Measurements from ENCODE around the gene MBNL3. TPM values are rescaled to one million over a fixed set of nuclear protein-coding genes. Genes with fewer than 3 reads are reported as not detected.

MBNL3 gene
- total and polyA plus RNA-seq, 9 of the 15 experiments (the other 6 are each of a cell fraction or from before 2014, with no cell fraction given) = under 0.01 to 0.25 (median 0.16) TPM

- Histone ChIP-seq H3K79me2 (ENCODE audit: control insufficient read depth, insufficient read depth, low read length) (no peaks in the 10 kb centered on the region), H3K4me1 (replicated peaks in 1 of 2; ENCODE audit: control insufficient read depth in 2 of 2, insufficient read depth in 2 of 2, low read length in 2 of 2) (no peaks in the 10 kb centered on the region), H3K9me3 (replicated peaks; ENCODE audit: control insufficient read depth, insufficient read depth, low read depth, low read length) (no peaks in the 10 kb centered on the region), H3K4me2 (ENCODE audit: insufficient read depth, low read length) (no peak overlapping the region), H2AFZ (ENCODE audit: low read depth, low read length) (no peak overlapping the region), H3K36me3 (ENCODE audit: control insufficient read depth, insufficient read depth, low read length) (no peaks in the 10 kb centered on the region), H3K9me1 (ENCODE audit: control insufficient read depth, insufficient read depth, low read length) (no peaks in the 10 kb centered on the region), H3K27me3 (ENCODE audit: control insufficient read depth in 2 of 2, insufficient read depth in 2 of 2, low read length in 2 of 2) (no peaks in the 10 kb centered on the region), H4K20me1 (replicated peaks; ENCODE audit: control insufficient read depth, insufficient read depth, low read length) (no peaks in the 10 kb centered on the region), H3K4me3 (no peak overlapping the region), H3K27ac (ENCODE audit: extremely low read depth, low read depth, low read length) (no peak overlapping the region), H3K9ac (ENCODE audit: insufficient read depth in 1 of 2, low read depth in 2 of 2, low read length in 2 of 2) (no peak overlapping the region)
- intact Hi-C loops (cut with micrococcal nuclease) (no loop called here), in situ Hi-C loops (cut with MboI) (no loop called here)
- no TSS peak for BruUV-seq (replicated peaks)
- ATAC-seq = no peak
- ChIA-PET POLR2A (no interaction called here), CTCF (ENCODE audit: low intra/inter-chr PET ratio) (no interaction called here)
- WGBS (ENCODE audit: insufficient coverage, low coverage, missing lambda C conversion rate) = 0% methylated on average over 5 of the region's 5 CpGs
- no peak for DNase-seq (ENCODE audit: extremely low read depth in 1 of 4, low spot score in 3 of 4)
- FAIRE-seq = no peak
- no peak for TF ChIP-seq ZBTB49 (CRISPR knock-in tag; IDR thresholded peaks at IDR 0.05; ENCODE audit: borderline replicate concordance)
- TF ChIP-seq ZNF395 (CRISPR knock-in tag; IDR thresholded peaks at IDR 0.05) = no peak
- no peak for TF ChIP-seq MAZ (CRISPR knock-in tag; conservative IDR thresholded peaks at IDR 0.05 in 1 of 2, IDR thresholded peaks at IDR 0.05 in 1 of 2)
- no peak for TF ChIP-seq MECOM (CRISPR knock-in tag; IDR thresholded peaks at IDR 0.05)
- no peak for TF ChIP-seq RBM22 (IDR thresholded peaks at IDR 0.05; ENCODE audit: low read depth, low read length, poor library complexity, severe bottlenecking)
- no peak for TF ChIP-seq ETV5 (CRISPR knock-in tag; IDR thresholded peaks at IDR 0.05; ENCODE audit: low read depth)
- no peak for TF ChIP-seq TEAD4 (IDR thresholded peaks at IDR 0.05; ENCODE audit: low read length)
- TF ChIP-seq TEAD4 (CRISPR knock-in tag; IDR thresholded peaks at IDR 0.05; ENCODE audit: borderline replicate concordance) = no peak
- TF ChIP-seq ZNF609 (CRISPR knock-in tag; IDR thresholded peaks at IDR 0.05; ENCODE audit: borderline replicate concordance) = no peak
- no peak for TF ChIP-seq CBFB (CRISPR knock-in tag; IDR thresholded peaks at IDR 0.05)
- TF ChIP-seq SRSF3 (IDR thresholded peaks at IDR 0.05; ENCODE audit: insufficient read depth, low read length) = no peak
- no peak for TF ChIP-seq BRF1 (IDR thresholded peaks at IDR 0.05; ENCODE audit: borderline replicate concordance, extremely low read depth, insufficient read length)
Observed at GRCh38 chrX:132409780-132410556, 78.9 kb downstream of the MBNL3 start.
